GM23248 (cell line): ENCODE results near the gene EPHA7.

Source experiments
- EZH2 ChIP-seq: fragments of 200-600 bp; sonication (generic); IDR thresholded peaks from 2 replicates; pipeline ENCODE4 v1.6.1; 2018; ENCODE audit warnings: antibody characterized with exemption, mild to moderate bottlenecking; ENCODE audit not compliant: insufficient read depth, poor library complexity, severe bottlenecking
- EZH2phosphoT487 ChIP-seq: fragments of 200-600 bp; sonication (generic); IDR thresholded peaks from 2 replicates; pipeline ENCODE4 v1.6.1; 2018; ENCODE audit warnings: antibody characterized with exemption, moderate library complexity, mild to moderate bottlenecking, low read depth; ENCODE audit not compliant: insufficient read depth

DNA sequence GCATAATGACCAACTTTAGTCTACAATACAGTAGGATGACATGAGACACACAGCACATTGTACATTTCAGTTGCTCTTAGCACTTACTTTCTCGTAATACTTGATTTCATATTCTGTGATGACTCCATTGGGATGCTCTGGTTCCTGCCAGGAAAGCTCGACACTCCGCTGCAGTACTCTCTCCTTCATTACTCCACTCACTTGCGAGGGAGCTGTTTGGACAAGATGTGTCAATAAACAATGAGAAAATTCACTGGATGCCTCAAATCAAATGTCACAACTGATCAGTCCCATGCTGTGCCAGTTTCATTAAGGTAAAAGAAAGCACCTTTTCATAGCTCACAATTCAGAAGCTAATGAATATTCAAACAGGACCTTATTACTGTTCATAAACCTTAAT lies 147.1 kb downstream of the EPHA7 start:
- TF ChIP-seq EZH2 (no peak), EZH2phosphoT487 (no peak)
